Mucosa of descending colon (tissue), 3 donors: ENCODE measurements around the gene CRYAB. TPM values are rescaled to one million over a fixed set of nuclear protein-coding genes. Genes with fewer than 3 reads are reported as not detected.
A peak's percentile ranks its signal among the peaks of the same experiment; 100 is the strongest.

Experiments
- ATAC-seq: fragments of 200-7000 bp; cut with Tn5 transposase; one replicate; pipeline ENCODE4 v1.9.1; 2020; ENCODE audit warnings: mild to moderate bottlenecking, moderate library complexity
- DNase-seq, 3 donors: peaks; one replicate each; pipeline ENCODE4 v3.0.0-alpha.2; 2020
- H3K36me3 ChIP-seq: fragments of 200-600 bp; one replicate; pipeline ENCODE4 v1.8.0; 2021; ENCODE audit warnings: low read depth, mild to moderate bottlenecking
- H3K4me1 ChIP-seq: fragments of 200-600 bp; one replicate; pipeline ENCODE4 v1.8.0; 2021; ENCODE audit warnings: low read depth, mild to moderate bottlenecking
- H3K4me3 ChIP-seq: fragments of 200-600 bp; one replicate; pipeline ENCODE4 v1.8.0; 2021; ENCODE audit warnings: mild to moderate bottlenecking
- H3K9me3 ChIP-seq: fragments of 200-600 bp; one replicate; pipeline ENCODE4 v1.8.0; 2021; ENCODE audit warnings: mild to moderate bottlenecking
- intact Hi-C, 2 donors: fragments of 100-400 bp; cut with DNase I in 1 of 2; cut with micrococcal nuclease in 1 of 2; formaldehyde crosslinking; loops; one replicate each; pipeline versions ENCODE4 v1.11.0 to v1.11.1; 2022; cut with DNase I, micrococcal nuclease
- total RNA-seq, 3 donors: library from RNA; stranded (reverse); fragmentation: NEBNext Ultra II Directional in 2 of 3; extraction: Animal tissue kit (Norgen Biotek cat#: 25700) in 2 of 3; gene quantifications; one replicate each; pipeline versions ENCODE4 v1.2.1 to v1.2.4, GENCODE V29; 2021 to 2023
- TF ChIP-seq, protein P1 (sequence below): fragments of 200-600 bp; IDR thresholded peaks from one replicate; pipeline ENCODE4 v1.8.0; 2022; ENCODE audit warnings: antibody characterized with exemption, mild to moderate bottlenecking
- donor health status: DM: no; HTN: no; CAD: no; lungs with moderate emphysema.
- donor health status: DM: no; HTN: no; CAD: no.
- donor health status: DM: no; HTN: yes; CAD: no.

The CRYAB gene
- total RNA-seq, 3 donors from 2014 or later, result 13.8 to 331 (median 30.7) TPM

DNA sequence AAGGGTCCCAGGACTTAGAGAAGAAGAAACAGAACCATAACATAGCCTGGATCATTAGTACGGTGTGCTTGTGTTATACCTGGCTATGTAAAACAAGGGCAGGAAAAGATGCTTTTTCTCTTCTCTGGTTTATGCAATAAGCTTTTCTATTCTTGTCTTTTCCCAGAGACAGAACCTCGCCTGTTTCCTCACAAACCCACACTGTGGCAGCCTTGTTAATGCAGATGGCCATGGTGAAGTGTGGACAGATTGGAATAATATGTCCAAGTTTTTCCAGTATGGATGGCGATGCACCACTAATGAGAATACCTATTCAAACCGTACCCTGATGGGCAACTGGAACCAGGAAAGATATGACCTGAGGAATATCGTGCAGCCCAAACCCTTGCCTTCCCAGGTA, 29.4 kb downstream of the CRYAB start:
- ATAC-seq, result no peak
- no peak for DNase-seq
- TF ChIP-seq, protein P1, sequence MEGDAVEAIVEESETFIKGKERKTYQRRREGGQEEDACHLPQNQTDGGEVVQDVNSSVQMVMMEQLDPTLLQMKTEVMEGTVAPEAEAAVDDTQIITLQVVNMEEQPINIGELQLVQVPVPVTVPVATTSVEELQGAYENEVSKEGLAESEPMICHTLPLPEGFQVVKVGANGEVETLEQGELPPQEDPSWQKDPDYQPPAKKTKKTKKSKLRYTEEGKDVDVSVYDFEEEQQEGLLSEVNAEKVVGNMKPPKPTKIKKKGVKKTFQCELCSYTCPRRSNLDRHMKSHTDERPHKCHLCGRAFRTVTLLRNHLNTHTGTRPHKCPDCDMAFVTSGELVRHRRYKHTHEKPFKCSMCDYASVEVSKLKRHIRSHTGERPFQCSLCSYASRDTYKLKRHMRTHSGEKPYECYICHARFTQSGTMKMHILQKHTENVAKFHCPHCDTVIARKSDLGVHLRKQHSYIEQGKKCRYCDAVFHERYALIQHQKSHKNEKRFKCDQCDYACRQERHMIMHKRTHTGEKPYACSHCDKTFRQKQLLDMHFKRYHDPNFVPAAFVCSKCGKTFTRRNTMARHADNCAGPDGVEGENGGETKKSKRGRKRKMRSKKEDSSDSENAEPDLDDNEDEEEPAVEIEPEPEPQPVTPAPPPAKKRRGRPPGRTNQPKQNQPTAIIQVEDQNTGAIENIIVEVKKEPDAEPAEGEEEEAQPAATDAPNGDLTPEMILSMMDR, result no peak
- H3K36me3 ChIP-seq, result no peaks in the 10 kb centered on the region
- H3K9me3 ChIP-seq, result no peaks in the 10 kb centered on the region
- H3K4me1 ChIP-seq, result no peaks in the 10 kb centered on the region
- intact Hi-C loops, result no loop called here
- H3K4me3 ChIP-seq, result no peak overlapping the region

DNA sequence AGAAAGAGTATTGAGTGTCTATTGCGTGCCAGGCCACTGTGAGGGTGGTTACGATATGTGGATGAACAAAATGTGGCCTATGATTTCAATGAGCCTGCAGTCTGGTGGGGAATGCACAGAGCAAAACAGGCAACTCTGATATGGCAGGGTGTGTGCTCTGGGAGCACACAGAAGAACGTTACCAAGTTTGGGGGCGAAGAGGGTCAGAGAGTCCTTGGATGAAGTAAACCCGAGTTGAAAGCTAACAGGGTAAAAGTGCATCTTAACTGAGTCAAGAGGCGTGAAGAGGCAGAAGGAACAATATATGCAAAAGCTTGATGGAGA, 32.0 kb downstream of the CRYAB start:
- DNase-seq (no peak), ATAC-seq (no peak)
- intact Hi-C loops, result no loop called here
- no peaks in the 10 kb centered on the region for H3K9me3 ChIP-seq
- no peaks in the 10 kb centered on the region for H3K36me3 ChIP-seq
- H3K4me3 ChIP-seq, result no peak overlapping the region
- TF ChIP-seq, protein P1, result no peak
- H3K4me1 ChIP-seq, result no peaks in the 10 kb centered on the region

DNA sequence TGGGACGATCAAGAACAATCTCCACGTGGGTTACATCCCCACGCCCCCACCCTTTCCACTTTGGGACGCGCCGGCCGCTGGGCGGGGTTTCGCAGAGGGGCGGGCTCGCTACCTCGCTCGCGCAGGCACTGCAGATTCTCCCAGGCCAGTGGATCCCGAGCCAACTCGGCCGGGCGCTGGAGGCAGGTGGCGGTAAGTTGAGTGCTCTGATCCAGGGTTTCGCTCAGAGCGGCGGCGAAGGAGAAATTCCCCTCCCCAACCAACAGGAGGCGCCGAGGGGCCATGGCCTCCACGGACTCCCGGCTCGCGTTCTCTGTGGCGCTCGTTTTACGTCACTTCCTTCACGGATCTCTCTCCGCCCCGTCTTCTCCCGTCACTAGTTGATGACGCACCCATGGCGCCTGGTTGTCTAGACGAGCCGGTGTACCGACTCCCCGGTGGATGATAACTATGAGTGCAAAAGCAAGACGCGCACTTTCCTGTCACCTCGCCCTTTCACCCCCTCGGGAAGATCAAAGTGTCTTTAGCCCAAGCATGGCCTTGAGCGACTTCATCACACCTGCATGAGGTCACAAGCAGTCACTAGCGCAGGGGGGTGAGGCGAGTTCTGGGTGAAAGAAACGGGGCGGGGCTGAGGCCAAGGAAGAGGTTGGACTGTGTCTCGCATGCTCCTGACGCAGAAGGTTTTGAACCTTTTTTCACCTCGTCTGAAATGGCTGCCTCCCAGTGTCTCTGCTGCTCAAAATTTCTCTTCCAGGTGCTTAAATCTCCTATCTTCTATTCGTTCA, 32.5 kb downstream of the CRYAB start, which contains the start of the genes CFAP68 and FDXACB1:
CFAP68 (plus strand) TSS at position 693 of the 788 bp plus-strand sequence; CDS start at position 713, 20 bp downstream.
FDXACB1 (minus strand) TSS at position 317 of the 788 bp plus-strand sequence; CDS start at position 284, 33 bp downstream.
- Histone ChIP-seq H3K4me1 (no peaks in the 10 kb centered on the region), H3K9me3 (no peaks in the 10 kb centered on the region), H3K36me3 (no peaks in the 10 kb centered on the region), H3K4me3 (peak within 1 kb of the TSS; percentile 10)
- TF ChIP-seq, protein P1, result peak; percentile 92
- ATAC-seq (peak; percentile 97), DNase-seq (peak; percentile 95 to 98 (median 97))
- intact Hi-C loops, result no loop called here

DNA sequence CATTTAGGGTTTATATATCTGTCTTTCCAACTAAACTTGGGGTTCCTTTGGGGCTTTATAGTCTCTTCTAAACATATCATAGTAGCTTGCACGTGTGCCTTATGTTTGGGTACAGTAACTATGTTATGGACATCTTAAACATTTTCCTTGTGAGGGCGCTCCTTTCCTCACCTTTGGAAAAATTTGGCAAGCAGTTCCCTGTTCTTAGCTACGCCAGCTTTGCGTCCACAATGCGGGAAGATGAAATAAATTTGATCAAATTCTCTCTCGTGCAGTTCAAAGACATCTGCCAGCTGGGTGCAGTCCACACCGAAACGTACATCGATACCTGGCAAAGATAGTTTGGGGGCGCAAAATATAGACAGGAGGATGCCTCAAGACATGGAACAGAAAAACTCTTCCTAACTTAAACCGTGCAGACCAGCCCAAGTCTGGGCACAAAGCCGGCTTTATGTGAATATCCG, 33.2 kb downstream of the CRYAB start:
- DNase-seq, result no peak
- Histone ChIP-seq H3K4me1 (no peaks in the 10 kb centered on the region), H3K4me3 (peak overlapping the region; percentile 10), H3K36me3 (no peaks in the 10 kb centered on the region), H3K9me3 (no peaks in the 10 kb centered on the region)
- TF ChIP-seq, protein P1, result no peak
- intact Hi-C loops, result no loop called here
- ATAC-seq, result peak; percentile 6

DNA sequence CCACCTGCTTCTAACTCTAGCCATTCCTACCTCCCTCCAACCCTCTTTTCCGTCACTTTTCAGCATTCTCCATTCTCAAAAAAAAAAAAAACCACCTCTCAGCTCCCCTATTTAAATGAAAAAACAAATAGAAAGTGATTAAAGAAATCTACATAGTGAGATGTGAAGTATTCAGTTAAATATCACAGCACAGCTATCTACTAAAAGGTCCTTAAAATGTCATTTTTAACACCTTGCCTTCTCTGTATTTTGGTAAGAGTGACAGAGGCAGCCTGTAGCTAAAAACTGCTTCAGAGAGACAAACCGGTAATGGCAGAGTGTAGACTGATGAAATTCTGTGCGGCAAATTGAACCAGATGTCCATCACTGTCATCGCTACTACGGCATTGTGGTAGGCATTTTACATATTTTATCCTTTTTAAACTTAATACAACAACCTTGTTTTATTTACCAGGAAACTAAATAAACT, 39.8 kb downstream of the CRYAB start:
- ATAC-seq, result no peak
- H3K4me3 ChIP-seq, result peak overlapping the region; percentile 88
- intact Hi-C loops, result no loop called here
- peaks cover 11% of the 10 kb centered on the region for H3K4me1 ChIP-seq
- no peaks in the 10 kb centered on the region for H3K36me3 ChIP-seq
- H3K9me3 ChIP-seq, result no peaks in the 10 kb centered on the region
- TF ChIP-seq, protein P1, result no peak
- no peak for DNase-seq
